GM23248 (cell line): ENCODE results near the gene NAT16. TPM values are rescaled to one million over a fixed set of nuclear protein-coding genes. Genes with fewer than 3 reads are reported as not detected.
"Not testable (repeated sequence)": the region's sequence is repeated elsewhere in the genome, so short reads cannot be mapped to it uniquely, and the experiment has no call there.

Experiments
- DNase-seq: peaks from one replicate; pipeline ENCODE4 v3.0.0-alpha.2; 2015
- H2AFZ ChIP-seq: fragments of 200-600 bp; sonication (generic); 2 replicates; pipeline ENCODE4 v1.6.1; 2016; ENCODE audit warnings: antibody characterized with exemption
- H3F3A ChIP-seq: fragments of 200-600 bp; sonication (generic); 2 replicates; pipeline ENCODE4 v1.6.1; 2016; ENCODE audit warnings: mild to moderate bottlenecking, antibody characterized with exemption, mixed run types; ENCODE audit not compliant: insufficient read depth
- H3K27ac ChIP-seq: fragments of 200-600 bp; sonication (generic); 2 replicates; pipeline ENCODE4 v1.5.1; 2016; ENCODE audit warnings: mild to moderate bottlenecking
- H3K27me3 ChIP-seq: fragments of 200-600 bp; sonication (generic); replicated peaks from 2 replicates; pipeline ENCODE4 v1.6.1; 2016; ENCODE audit warnings: mild to moderate bottlenecking; ENCODE audit not compliant: insufficient read depth
- H3K36me3 ChIP-seq: fragments of 200-600 bp; sonication (generic); 2 replicates; pipeline ENCODE4 v1.6.1; 2016; ENCODE audit warnings: low read depth, mild to moderate bottlenecking
- H3K4me1 ChIP-seq: fragments of 200-600 bp; sonication (generic); 2 replicates; pipeline ENCODE4 v1.6.1; 2016; ENCODE audit warnings: mild to moderate bottlenecking; ENCODE audit not compliant: insufficient read depth
- H3K4me2 ChIP-seq: fragments of 200-600 bp; sonication (generic); one replicate; pipeline ENCODE4 v1.6.1; 2016; ENCODE audit warnings: mild to moderate bottlenecking; ENCODE audit not compliant: unreplicated experiment
- H3K4me3 ChIP-seq: fragments of 200-600 bp; sonication (generic); 2 replicates; pipeline ENCODE4 v1.5.1; 2016; ENCODE audit warnings: mild to moderate bottlenecking
- H3K79me2 ChIP-seq: fragments of 200-600 bp; sonication (generic); 2 replicates; pipeline ENCODE4 v1.6.1; 2016; ENCODE audit warnings: mild to moderate bottlenecking; ENCODE audit not compliant: insufficient read depth
- H3K9ac ChIP-seq: fragments of 200-600 bp; sonication (generic); 2 replicates; pipeline ENCODE4 v1.6.1; 2016; ENCODE audit warnings: mild to moderate bottlenecking
- H3K9me2 ChIP-seq: fragments of 200-600 bp; sonication (generic); 2 replicates; pipeline ENCODE4 v1.6.1; 2016; ENCODE audit warnings: mixed run types, mild to moderate bottlenecking, moderate library complexity; ENCODE audit not compliant: insufficient read depth
- H3K9me3 ChIP-seq: fragments of 200-600 bp; sonication (generic); one replicate; pipeline ENCODE4 v1.6.1; 2017; ENCODE audit warnings: low read depth
- H4K20me1 ChIP-seq: fragments of 200-600 bp; sonication (generic); 2 replicates; pipeline ENCODE4 v1.6.0; 2016; ENCODE audit not compliant: insufficient read depth
- EZH2 ChIP-seq: fragments of 200-600 bp; sonication (generic); IDR thresholded peaks from 2 replicates; pipeline ENCODE4 v1.6.1; 2018; ENCODE audit warnings: antibody characterized with exemption, mild to moderate bottlenecking; ENCODE audit not compliant: insufficient read depth, poor library complexity, severe bottlenecking
- EZH2phosphoT487 ChIP-seq: fragments of 200-600 bp; sonication (generic); IDR thresholded peaks from 2 replicates; pipeline ENCODE4 v1.6.1; 2018; ENCODE audit warnings: antibody characterized with exemption, moderate library complexity, mild to moderate bottlenecking, low read depth; ENCODE audit not compliant: insufficient read depth
- WGBS, 2 experiments: methylation state at CpG; one replicate each; pipeline ENCODE4 v1.1.6; 2015 to 2017; ENCODE audit warnings: low lambda C conversion rate in 2 of 2, low coverage in 1 of 2; ENCODE audit errors: missing lambda C conversion rate in 2 of 2; 5-methylcytosine and 5-hydroxymethylcytosine counted together
- in situ Hi-C: fragments of 300-500 bp; cut with MboI; formaldehyde crosslinking; loops from 2 replicates; pipeline ENCODE4 v1.15.0; 2020
- polyA plus RNA-seq: library from polyadenylated mRNA; unstranded; fragments of >200 nt; fragmentation: Nextera tagmentation; extraction: Ambion mirVana; gene quantifications from 2 replicates; pipeline ENCODE4 v1.2.1, GENCODE V29; 2016
- total RNA-seq: library from RNA; depleted of rRNA; stranded (reverse); fragments of >200 nt; shearing (Covaris generic); gene quantifications from 2 replicates; pipeline ENCODE4 v1.2.3, GENCODE V29; 2014

The NAT16 gene
- total and polyA plus RNA-seq, 2 experiments from 2014 or later, result not detected

- no peaks in the 10 kb centered on the region for H3K9me3 ChIP-seq
- H3K36me3 ChIP-seq, result peaks cover 85% of the 10 kb centered on the region
- peak overlapping the region; percentile 35 for H3K4me3 ChIP-seq
- in situ Hi-C loops, result no loop called here
- peaks cover 20% of the 10 kb centered on the region for H3K79me2 ChIP-seq
- H3K27ac ChIP-seq, result peak overlapping the region; percentile 98
- peak overlapping the region; percentile 26 for H3K4me2 ChIP-seq
- peak; percentile 60 for DNase-seq
- no peak for TF ChIP-seq EZH2
- TF ChIP-seq EZH2phosphoT487, result no peak
- H3F3A ChIP-seq, result peaks cover 95% of the 10 kb centered on the region
- no peaks in the 10 kb centered on the region for H3K27me3 ChIP-seq
- no peak overlapping the region for H2AFZ ChIP-seq
- H4K20me1 ChIP-seq, result no peaks in the 10 kb centered on the region
- peak overlapping the region; percentile 56 for H3K9ac ChIP-seq
- 74 to 82% methylated on average over 15 of the region's 15 CpGs for WGBS, 2 experiments
- H3K9me2 ChIP-seq, result no peaks in the 10 kb centered on the region
- H3K4me1 ChIP-seq, result peaks cover 76% of the 10 kb centered on the region
Observed at GRCh38 chr7:101133621-101134398, 46.3 kb downstream of the NAT16 start.

DNA sequence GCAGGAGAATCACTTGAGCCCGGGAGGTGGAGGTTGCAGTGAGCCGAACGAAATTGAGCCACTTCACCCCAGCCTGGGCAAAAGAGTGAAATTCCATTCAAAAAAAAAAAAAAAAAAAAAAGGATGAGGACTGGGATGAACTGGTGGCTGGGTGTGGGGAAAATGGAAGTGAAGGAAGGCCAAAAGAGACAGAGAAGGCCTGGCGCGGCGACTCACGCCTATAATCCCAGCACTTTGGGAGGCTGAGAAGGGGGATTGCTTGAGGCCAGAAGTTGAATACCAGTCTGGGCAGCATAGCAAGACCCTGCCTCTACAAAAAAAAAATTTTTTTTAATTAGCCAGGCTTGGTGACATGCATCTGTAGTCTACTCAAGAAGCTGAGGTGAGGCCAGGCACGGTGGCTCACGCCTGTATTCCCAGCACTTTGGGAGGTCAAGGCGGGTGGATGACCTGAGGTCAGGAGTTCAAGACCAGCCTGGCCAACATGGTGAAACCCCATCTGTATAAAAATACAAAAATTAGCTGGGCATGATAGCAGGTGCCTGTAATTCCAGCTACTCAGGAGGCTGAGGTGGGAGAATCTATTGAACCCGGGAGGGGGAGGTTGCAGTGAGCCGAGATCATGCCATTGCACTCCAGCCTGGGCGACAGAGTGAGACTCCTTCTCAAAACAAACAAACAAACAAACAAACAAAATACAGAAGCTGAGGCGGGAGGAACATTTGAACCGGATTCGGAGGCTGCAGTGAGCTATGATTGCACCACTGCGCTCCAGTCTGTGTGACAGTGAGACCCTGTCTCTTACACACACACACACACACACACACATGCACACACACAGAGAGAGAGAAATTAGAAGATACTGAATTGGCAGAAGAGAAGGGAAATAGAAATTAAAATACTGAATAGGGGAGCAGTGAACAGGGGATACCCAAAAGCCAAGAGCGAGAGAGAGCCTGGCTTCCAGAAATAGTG is 47.2 kb downstream of the NAT16 start:
- peaks cover 91% of the 10 kb centered on the region for H3K36me3 ChIP-seq
- 74 to 77% methylated on average over 15 to 18 of the region's 18 CpGs for WGBS, 2 experiments
- H3K9me2 ChIP-seq, H2AFZ ChIP-seq, H3K9me3 ChIP-seq, H4K20me1 ChIP-seq, H3K27me3 ChIP-seq, in situ Hi-C loops: not testable (repeated sequence)
- peak overlapping the region; percentile 56 for H3K9ac ChIP-seq
- peaks cover 100% of the 10 kb centered on the region for H3F3A ChIP-seq
- peak; percentile 51 for DNase-seq
- H3K4me2 ChIP-seq, result peak overlapping the region; percentile 26
- peaks cover 72% of the 10 kb centered on the region for H3K4me1 ChIP-seq
- H3K27ac ChIP-seq, result peak overlapping the region; percentile 98
- H3K79me2 ChIP-seq, result peaks cover 29% of the 10 kb centered on the region
- H3K4me3 ChIP-seq, result peak overlapping the region; percentile 41

- Histone ChIP-seq H3K4me1 (peaks cover 60% of the 10 kb centered on the region), H3K79me2 (peaks cover 39% of the 10 kb centered on the region), H3K9me3 (no peaks in the 10 kb centered on the region), H4K20me1 (no peaks in the 10 kb centered on the region), H3K4me3 (peak overlapping the region; percentile 94), H3K36me3 (peaks cover 70% of the 10 kb centered on the region), H3K9me2 (no peaks in the 10 kb centered on the region), H3K27ac (peak overlapping the region; percentile 98), H3K9ac (peak overlapping the region; percentile 96), H3F3A (peaks cover 89% of the 10 kb centered on the region), H3K4me2 (peak overlapping the region; percentile 93), H3K27me3 (no peaks in the 10 kb centered on the region), H2AFZ (no peak overlapping the region)
- TF ChIP-seq EZH2phosphoT487 (no peak), EZH2 (no peak)
- in situ Hi-C loops, result no loop called here
- 50 to 79% methylated on average over 1 to 3 of the region's 3 CpGs for WGBS, 2 experiments
- peak; percentile 41 for DNase-seq
Observed at GRCh38 chr7:101129603-101130117, 50.4 kb downstream of the NAT16 start.

DNA sequence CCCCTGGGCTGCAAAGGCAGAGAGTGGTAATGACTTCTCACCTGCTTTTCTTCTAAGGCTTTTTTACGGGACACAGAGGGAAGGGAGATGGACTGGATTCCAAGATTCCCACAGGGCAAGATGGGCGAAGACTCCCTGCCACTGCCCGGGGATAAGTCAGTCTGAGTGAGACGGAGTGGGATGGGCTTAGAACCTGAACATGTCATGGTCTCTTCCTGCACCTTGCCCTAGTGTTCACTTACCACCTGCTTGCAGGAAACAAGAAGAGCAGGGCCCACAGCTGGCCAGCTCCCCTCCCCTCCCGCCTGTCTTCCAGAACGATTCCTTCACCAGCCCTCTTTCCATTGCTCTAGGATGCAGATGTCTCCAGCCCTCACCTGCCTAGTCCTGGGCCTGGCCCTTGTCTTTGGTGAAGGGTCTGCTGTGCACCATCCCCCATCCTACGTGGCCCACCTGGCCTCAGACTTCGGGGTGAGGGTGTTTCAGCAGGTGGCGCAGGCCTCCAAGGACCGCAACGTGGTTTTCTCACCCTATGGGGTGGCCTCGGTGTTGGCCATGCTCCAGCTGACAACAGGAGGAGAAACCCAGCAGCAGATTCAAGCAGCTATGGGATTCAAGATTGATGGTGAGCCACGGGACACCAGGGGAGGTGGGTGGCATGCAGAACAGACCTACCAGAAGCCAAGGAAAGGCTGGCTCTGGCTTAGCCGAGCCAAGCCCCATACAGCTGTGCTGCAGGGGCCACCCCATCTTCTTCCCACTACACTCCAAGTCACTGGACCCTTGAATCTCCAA is 51.9 kb downstream of the NAT16 start:
- Histone ChIP-seq H3K27ac (peak overlapping the region; percentile 98), H3K9me3 (no peaks in the 10 kb centered on the region)
- TF ChIP-seq EZH2phosphoT487, result no peak
- no peak for TF ChIP-seq EZH2

More for the DNA sequence above, 51.9 kb downstream of the NAT16 start:
- Histone ChIP-seq H3K4me1 (peaks cover 53% of the 10 kb centered on the region), H3K4me3 (peak overlapping the region; percentile 94), H3K9ac (peak overlapping the region; percentile 96), H2AFZ (no peak overlapping the region), H3K27me3 (no peaks in the 10 kb centered on the region), H4K20me1 (no peaks in the 10 kb centered on the region), H3K9me2 (no peaks in the 10 kb centered on the region), H3K36me3 (peaks cover 56% of the 10 kb centered on the region), H3K4me2 (peak overlapping the region; percentile 93), H3F3A (peaks cover 86% of the 10 kb centered on the region), H3K79me2 (peaks cover 42% of the 10 kb centered on the region)
- peak; percentile 56 for DNase-seq
- WGBS, 2 experiments, result 49% methylated on average over 14 of the region's 14 CpGs
- in situ Hi-C loops, result no loop called here
